Stimulated activated CD8-positive, alpha-beta memory T cell treated with anti-CD3 and anti-CD28 coated beads, Interleukin-12 subunit alpha, Interleukin-12 subunit beta, amount 100 ng/mL, for 24 hours (primary cell): ENCODE results near the gene SCN9A.
"Not testable (repeated sequence)": the region's sequence is repeated elsewhere in the genome, so short reads cannot be mapped to it uniquely, and the experiment has no call there.

Experiments used
- DNase-seq: peaks from one replicate; pipeline ENCODE4 v3.0.0-alpha.2; 2020; ENCODE audit errors: extremely low read depth

SCN9A gene

GRCh38 chr2:166375195-166375735 is 479 bp downstream of the SCN9A start:
- no peak for DNase-seq

GRCh38 chr2:166373951-166374350 is 1.8 kb downstream of the SCN9A start:
- DNase-seq: no peak

GRCh38 chr2:166373539-166373938 is 2.2 kb downstream of the SCN9A start:
- DNase-seq: no peak

GRCh38 chr2:166373105-166373504 is 2.6 kb downstream of the SCN9A start:
- no peak for DNase-seq

GRCh38 chr2:166372046-166372445 is 3.7 kb downstream of the SCN9A start:
- DNase-seq: no peak

GRCh38 chr2:166365803-166366420 is 9.8 kb downstream of the SCN9A start:
- no peak for DNase-seq

- no peak for DNase-seq
These were observed 10.5 kb downstream of the SCN9A start for GRCh38 chr2:166365239-166365638.

- DNase-seq: no peak
These were observed 11.1 kb downstream of the SCN9A start for GRCh38 chr2:166364476-166365161.

- no peak for DNase-seq
These were observed 14.2 kb downstream of the SCN9A start for GRCh38 chr2:166361351-166362153.

GRCh38 chr2:166360906-166361305 is 14.8 kb downstream of the SCN9A start:
- no peak for DNase-seq

GRCh38 chr2:166360426-166360825 is 15.3 kb downstream of the SCN9A start:
- DNase-seq: no peak

- DNase-seq: not testable (repeated sequence)
These were observed 17.8 kb downstream of the SCN9A start for GRCh38 chr2:166357950-166358321.

GRCh38 chr2:166357068-166357949 is 18.4 kb downstream of the SCN9A start:
- no peak for DNase-seq

GRCh38 chr2:166351319-166351718 is 24.4 kb downstream of the SCN9A start:
- DNase-seq: no peak

GRCh38 chr2:166350525-166350924 is 25.2 kb downstream of the SCN9A start:
- no peak for DNase-seq

GRCh38 chr2:166344286-166345113 is 31.2 kb downstream of the SCN9A start:
- no peak for DNase-seq

- DNase-seq: no peak
These were observed 32.3 kb downstream of the SCN9A start for GRCh38 chr2:166343467-166343866.

- DNase-seq: no peak
These were observed 34.3 kb downstream of the SCN9A start for GRCh38 chr2:166341426-166341825.

- DNase-seq: no peak
These were observed 36.9 kb downstream of the SCN9A start for GRCh38 chr2:166338831-166339339.

- no peak for DNase-seq
These were observed 37.8 kb downstream of the SCN9A start for GRCh38 chr2:166337932-166338331.
